Loucy (cell line): ENCODE measurements around the gene DAPK1.

Experiments used
- H2AFZ ChIP-seq: fragments of 200-600 bp; sonication (generic); 2 replicates; pipeline ENCODE4 v1.6.0; 2016; ENCODE audit warnings: antibody characterized with exemption, mild to moderate bottlenecking, low read length, moderate library complexity
- H3F3A ChIP-seq: fragments of 200-600 bp; 2 replicates; pipeline ENCODE4 v1.6.0; 2016; ENCODE audit warnings: antibody characterized with exemption, low read depth, mild to moderate bottlenecking
- H3K27me3 ChIP-seq: fragments of 200-600 bp; sonication (generic); 2 replicates; pipeline ENCODE4 v1.6.1; 2014; ENCODE audit warnings: low read length, mild to moderate bottlenecking; ENCODE audit not compliant: insufficient read depth, poor library complexity, severe bottlenecking
- H3K36me3 ChIP-seq: fragments of 200-600 bp; sonication (generic); 2 replicates; pipeline ENCODE4 v1.6.1; 2016; ENCODE audit warnings: low read length; ENCODE audit not compliant: insufficient read depth
- H3K4me1 ChIP-seq: fragments of 200-600 bp; sonication (generic); 2 replicates; pipeline ENCODE4 v1.5.1; 2014; ENCODE audit warnings: low read length, mild to moderate bottlenecking; ENCODE audit not compliant: insufficient read depth, poor library complexity, severe bottlenecking
- H3K4me2 ChIP-seq: fragments of 200-600 bp; sonication (generic); 2 replicates; pipeline ENCODE4 v1.6.0; 2014; ENCODE audit warnings: antibody characterized with exemption, low read length, low read depth, mild to moderate bottlenecking; ENCODE audit not compliant: poor library complexity, severe bottlenecking
- H3K4me3 ChIP-seq: fragments of 200-600 bp; sonication (generic); 2 replicates; pipeline ENCODE4 v1.5.1; 2014; ENCODE audit warnings: low read length, mild to moderate bottlenecking, mixed read lengths; ENCODE audit not compliant: poor library complexity, severe bottlenecking
- H3K79me2 ChIP-seq: fragments of 200-600 bp; sonication (generic); 2 replicates; pipeline ENCODE4 v1.6.1; 2014; ENCODE audit warnings: low read length; ENCODE audit not compliant: insufficient read depth
- H3K9ac ChIP-seq: fragments of 200-600 bp; sonication (generic); 2 replicates; pipeline ENCODE4 v1.6.0; 2014; ENCODE audit warnings: mild to moderate bottlenecking, low read depth, low read length, moderate library complexity; ENCODE audit not compliant: poor library complexity, severe bottlenecking
- H3K9me2 ChIP-seq: fragments of 200-600 bp; sonication (generic); replicated peaks from 2 replicates; pipeline ENCODE4 v1.6.1; 2016; ENCODE audit warnings: low read depth, low read length, mixed read lengths
- H3K9me3 ChIP-seq: fragments of 200-600 bp; sonication (generic); 2 replicates; pipeline ENCODE4 v1.6.1; 2014; ENCODE audit warnings: mild to moderate bottlenecking, antibody characterized with exemption, low read length, low read depth; ENCODE audit not compliant: insufficient read depth
- H4K20me1 ChIP-seq: fragments of 200-600 bp; sonication (generic); 2 replicates; pipeline ENCODE4 v1.6.0; 2014; ENCODE audit warnings: antibody characterized with exemption, low read length, mild to moderate bottlenecking; ENCODE audit not compliant: insufficient read depth, poor library complexity, severe bottlenecking
- CTCF ChIP-seq: fragments of 200-600 bp; sonication (generic); conservative IDR thresholded peaks from 2 replicates; pipeline ENCODE4 v1.5.1; 2014; ENCODE audit warnings: mild to moderate bottlenecking, antibody characterized with exemption, low read length
- EZH2phosphoT487 ChIP-seq: fragments of 200-600 bp; IDR thresholded peaks from 2 replicates; pipeline ENCODE4 v1.6.1; 2018; ENCODE audit warnings: antibody characterized with exemption, mild to moderate bottlenecking, moderate library complexity, borderline replicate concordance

DAPK1 gene

GRCh38 chr9:87475463-87475862 is 22.2 kb upstream of the DAPK1 start:
- H4K20me1 ChIP-seq = no peaks in the 10 kb centered on the region
- no peaks in the 10 kb centered on the region for H3K36me3 ChIP-seq
- H3F3A ChIP-seq = no peaks in the 10 kb centered on the region
- no peaks in the 10 kb centered on the region for H3K4me1 ChIP-seq
- no peak overlapping the region for H3K9ac ChIP-seq
- no peaks in the 10 kb centered on the region for H3K79me2 ChIP-seq
- no peak overlapping the region for H3K4me2 ChIP-seq
- H3K27me3 ChIP-seq = no peaks in the 10 kb centered on the region
- no peaks in the 10 kb centered on the region for H3K9me3 ChIP-seq
- no peaks in the 10 kb centered on the region for H3K9me2 ChIP-seq
- no peak overlapping the region for H3K4me3 ChIP-seq
- no peak overlapping the region for H2AFZ ChIP-seq
- TF ChIP-seq CTCF = no peak
- no peak for TF ChIP-seq EZH2phosphoT487

GRCh38 chr9:87478226-87478992 is 19.3 kb upstream of the DAPK1 start:
- H3K4me2 ChIP-seq = no peak overlapping the region
- no peak for TF ChIP-seq EZH2phosphoT487
- H2AFZ ChIP-seq = no peak overlapping the region

DNA sequence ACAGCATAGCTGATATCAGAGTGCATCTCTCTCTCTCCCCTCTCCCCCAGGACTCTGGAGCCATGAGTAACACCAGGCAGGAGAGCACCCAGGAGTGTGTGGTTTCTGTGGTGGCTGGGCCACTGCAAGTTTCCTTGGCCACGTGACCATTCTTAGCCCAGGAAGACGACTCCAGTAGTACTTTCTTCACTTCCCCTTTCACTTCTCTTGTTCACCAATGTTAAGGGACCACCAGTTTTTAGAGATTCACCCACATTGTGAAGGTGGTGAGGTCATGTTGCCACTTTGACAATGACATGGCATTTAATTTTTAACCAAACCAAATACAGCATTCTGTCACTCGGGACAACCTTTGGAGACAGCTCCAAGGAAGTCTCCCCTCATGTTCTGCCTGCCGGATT is 17.9 kb upstream of the DAPK1 start:
- peak overlapping the region; percentile 27 for H3K4me2 ChIP-seq
- H3F3A ChIP-seq = no peaks in the 10 kb centered on the region
- H3K36me3 ChIP-seq = no peaks in the 10 kb centered on the region

More at GRCh38 chr9:87478226-87478992, 19.3 kb upstream of the DAPK1 start:
- no peaks in the 10 kb centered on the region for H3K9me2 ChIP-seq
- no peaks in the 10 kb centered on the region for H3F3A ChIP-seq
- H3K79me2 ChIP-seq = no peaks in the 10 kb centered on the region
- H3K9me3 ChIP-seq = no peaks in the 10 kb centered on the region
- H3K9ac ChIP-seq = no peak overlapping the region
- H3K4me3 ChIP-seq = no peak overlapping the region
- H3K36me3 ChIP-seq = no peaks in the 10 kb centered on the region
- no peaks in the 10 kb centered on the region for H3K27me3 ChIP-seq
- no peaks in the 10 kb centered on the region for H3K4me1 ChIP-seq
- no peaks in the 10 kb centered on the region for H4K20me1 ChIP-seq

More for the DNA sequence above, 17.9 kb upstream of the DAPK1 start:
- Histone ChIP-seq H3K27me3 (no peaks in the 10 kb centered on the region), H3K9me3 (no peaks in the 10 kb centered on the region), H3K9me2 (no peaks in the 10 kb centered on the region), H4K20me1 (no peaks in the 10 kb centered on the region), H2AFZ (peak overlapping the region; percentile 39; the same call in 1 of the 2 replicates), H3K4me3 (no peak overlapping the region), H3K79me2 (no peaks in the 10 kb centered on the region), H3K9ac (no peak overlapping the region), H3K4me1 (no peaks in the 10 kb centered on the region)
- TF ChIP-seq EZH2phosphoT487 (no peak), CTCF (no peak)
